HK-2 (cell line): ENCODE data around the gene SURF6.

Source experiments
- DNase-seq: peaks from one replicate; pipeline ENCODE4 v3.0.0-alpha.2; 2018; ENCODE audit not compliant: unreplicated experiment

The SURF6 gene

GRCh38 chr9:133368249-133368881, 32.4 kb upstream of the SURF6 start:
- DNase-seq: no peak

- no peak for DNase-seq
These were observed 31.8 kb upstream of the SURF6 start for GRCh38 chr9:133367778-133368177.

GRCh38 chr9:133367221-133367620, 31.2 kb upstream of the SURF6 start:
- DNase-seq: no peak

- DNase-seq: no peak
These were observed 30.4 kb upstream of the SURF6 start for GRCh38 chr9:133366435-133366834.

- DNase-seq: no peak
These were observed 26.5 kb upstream of the SURF6 start for GRCh38 chr9:133362359-133363044.

GRCh38 chr9:133361507-133362092, 25.6 kb upstream of the SURF6 start:
- DNase-seq: no peak

- no peak for DNase-seq
These were observed 24.7 kb upstream of the SURF6 start for GRCh38 chr9:133360400-133361393.

GRCh38 chr9:133359399-133360175, 23.6 kb upstream of the SURF6 start:
- no peak for DNase-seq

- DNase-seq: no peak
These were observed 21.7 kb upstream of the SURF6 start for GRCh38 chr9:133357656-133358055.

GRCh38 chr9:133356391-133357091, 20.6 kb upstream of the SURF6 start, which contains the start of the genes SURF1 and SURF2:
TSS of gene SURF1 (minus strand) at chr9:133356487. CDS start at chr9:133356453, 34 bp downstream.
TSS of gene SURF2 (plus strand) at chr9:133356550. CDS start at chr9:133356593, 43 bp downstream.
- DNase-seq: peak; percentile 82

- peak; percentile 31 for DNase-seq
These were observed 19.9 kb upstream of the SURF6 start for GRCh38 chr9:133355881-133356357.

GRCh38 chr9:133354766-133355165, 18.8 kb upstream of the SURF6 start:
- DNase-seq: no peak

- DNase-seq: no peak
These were observed 17.6 kb upstream of the SURF6 start for GRCh38 chr9:133353548-133353947.

- no peak for DNase-seq
These were observed 16.8 kb upstream of the SURF6 start for GRCh38 chr9:133352635-133353340.

GRCh38 chr9:133351908-133352634, 16.1 kb upstream of the SURF6 start:
- peak; percentile 69 for DNase-seq

- no peak for DNase-seq
These were observed 15.5 kb upstream of the SURF6 start for GRCh38 chr9:133351526-133351907.

- no peak for DNase-seq
These were observed 14.1 kb upstream of the SURF6 start for GRCh38 chr9:133349965-133350616.
